Astrocyte (in vitro differentiated cells and primary cell): ENCODE measurements around the gene SOX5.

Source experiments
- CTCF ChIP-seq: IDR thresholded peaks from 2 replicates; pipeline ENCODE4 v1.5.1; 2011; ENCODE audit warnings: low read depth, mild to moderate bottlenecking, inconsistent platforms, low read length, moderate library complexity; ENCODE audit not compliant: insufficient read depth
- EZH2 ChIP-seq: IDR thresholded peaks from 2 replicates; pipeline ENCODE4 v1.6.1; 2012; ENCODE audit warnings: mild to moderate bottlenecking, low read length, inconsistent platforms; ENCODE audit not compliant: insufficient read depth

- TF ChIP-seq CTCF = no peak
- TF ChIP-seq EZH2 = no peak
Measured at GRCh38 chr12:23621900-23622299, 327.6 kb downstream of the SOX5 start.
